ENCODE data around the gene ASPM. TPM values are rescaled to one million over a fixed set of nuclear protein-coding genes. Genes with fewer than 3 reads are reported as not detected.

The ASPM gene
- polyA plus RNA-seq, 2 of the 4 experiments (the other 2 are of a cell fraction), result 19.0 to 35.5 TPM

DNA sequence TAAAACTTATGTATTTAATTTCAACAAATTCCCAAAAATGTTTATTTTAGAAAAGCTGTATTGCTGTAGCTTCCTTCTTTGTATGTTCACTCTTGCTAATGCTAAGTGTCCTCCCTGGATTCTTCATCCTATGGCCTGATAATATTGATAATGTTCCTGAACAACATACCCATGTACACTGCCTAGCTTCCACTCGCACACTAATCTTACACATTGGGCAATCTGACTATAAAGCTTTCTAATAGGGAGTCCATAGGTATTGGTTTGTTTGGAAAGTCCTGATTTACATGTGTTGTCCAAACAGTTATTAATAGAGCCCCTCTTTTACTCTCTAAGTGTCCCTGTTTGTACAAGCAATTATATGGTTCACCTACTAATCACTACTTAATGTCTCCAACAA, 80.2 kb downstream of the ASPM start (continued):
- TF ChIP-seq ELK1 (IDR thresholded peaks at IDR 0.05; ENCODE audit: low read depth, low read length) (no peak), FOSB (CRISPR knock-in tag; IDR thresholded peaks at IDR 0.05) (no peak), ESRRA (IDR thresholded peaks at IDR 0.05; ENCODE audit: borderline replicate concordance, low read length) (no peak)

DNA sequence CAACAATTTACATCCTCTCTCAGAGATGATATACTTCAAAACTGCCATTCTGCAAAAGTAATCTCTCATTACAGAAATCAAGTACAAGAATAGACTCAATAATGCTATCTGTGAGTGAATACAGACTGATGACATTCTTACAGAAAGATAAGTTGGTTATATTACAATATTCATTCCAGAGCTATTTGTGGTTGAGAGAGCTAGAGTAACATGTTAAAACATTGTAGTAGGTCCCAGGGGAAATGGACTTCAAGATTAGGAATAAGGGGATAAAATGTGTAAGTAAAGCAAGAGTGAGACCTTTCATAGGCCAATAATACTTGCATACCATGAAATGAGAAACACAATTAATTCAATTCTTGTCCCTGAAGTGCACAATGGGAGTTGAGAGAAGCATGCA, 80.9 kb downstream of the ASPM start:
- no peak overlapping the region for H3K4me3 ChIP-seq

GRCh38 chr1:197063212-197063611, 83.3 kb downstream of the ASPM start:
- ChIA-PET CTCF (no interaction called here), POLR2A (no interaction called here)
- no peak for ATAC-seq
- Histone ChIP-seq H3K9me3 (no peaks in the 10 kb centered on the region; the same call in 2 of the 3 replicates), H3K4me1 (peaks cover 15% of the 10 kb centered on the region; the same call in 2 of the 3 replicates), H3K4me3 (no peak overlapping the region), H3K27ac (no peak overlapping the region), H3K4me2 (no peak overlapping the region)
- WGBS (ENCODE audit: missing lambda C conversion rate), result 61% methylated on average over 2 of the region's 2 CpGs
- DNase-seq (ENCODE audit: low read depth in 1 of 2, low spot score in 1 of 2), result no peak
- no peak for FAIRE-seq
- no peak for TF ChIP-seq SMC3 (IDR thresholded peaks at IDR 0.05)
- TF ChIP-seq HEYL (CRISPR knock-in tag; IDR thresholded peaks at IDR 0.05), result no peak
- TF ChIP-seq, protein P1, sequence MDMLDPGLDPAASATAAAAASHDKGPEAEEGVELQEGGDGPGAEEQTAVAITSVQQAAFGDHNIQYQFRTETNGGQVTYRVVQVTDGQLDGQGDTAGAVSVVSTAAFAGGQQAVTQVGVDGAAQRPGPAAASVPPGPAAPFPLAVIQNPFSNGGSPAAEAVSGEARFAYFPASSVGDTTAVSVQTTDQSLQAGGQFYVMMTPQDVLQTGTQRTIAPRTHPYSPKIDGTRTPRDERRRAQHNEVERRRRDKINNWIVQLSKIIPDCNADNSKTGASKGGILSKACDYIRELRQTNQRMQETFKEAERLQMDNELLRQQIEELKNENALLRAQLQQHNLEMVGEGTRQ (IDR thresholded peaks at IDR 0.05), result no peak
- TF ChIP-seq, protein P2, sequence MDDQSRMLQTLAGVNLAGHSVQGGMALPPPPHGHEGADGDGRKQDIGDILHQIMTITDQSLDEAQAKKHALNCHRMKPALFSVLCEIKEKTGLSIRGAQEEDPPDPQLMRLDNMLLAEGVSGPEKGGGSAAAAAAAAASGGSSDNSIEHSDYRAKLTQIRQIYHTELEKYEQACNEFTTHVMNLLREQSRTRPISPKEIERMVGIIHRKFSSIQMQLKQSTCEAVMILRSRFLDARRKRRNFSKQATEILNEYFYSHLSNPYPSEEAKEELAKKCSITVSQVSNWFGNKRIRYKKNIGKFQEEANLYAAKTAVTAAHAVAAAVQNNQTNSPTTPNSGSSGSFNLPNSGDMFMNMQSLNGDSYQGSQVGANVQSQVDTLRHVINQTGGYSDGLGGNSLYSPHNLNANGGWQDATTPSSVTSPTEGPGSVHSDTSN (IDR thresholded peaks at IDR 0.05), result no peak
- no peak for TF ChIP-seq CBX8 (IDR thresholded peaks at IDR 0.05)
- TF ChIP-seq BHLHE40 (IDR thresholded peaks at IDR 0.05; ENCODE audit: low read depth, low read length), result no peak
- TF ChIP-seq PHF8 (IDR thresholded peaks at IDR 0.05; ENCODE audit: borderline replicate concordance, low read depth), result no peak
- no peak for TF ChIP-seq FOSL2 (IDR thresholded peaks at IDR 0.05)
- TF ChIP-seq FOSL2 (CRISPR knock-in tag; IDR thresholded peaks at IDR 0.05), result no peak
- TF ChIP-seq RCOR1 (IDR thresholded peaks at IDR 0.05; ENCODE audit: low read depth, low read length), result no peak
- no peak for TF ChIP-seq FOSB (CRISPR knock-in tag; IDR thresholded peaks at IDR 0.05)
- TF ChIP-seq CHD2 (IDR thresholded peaks at IDR 0.05; ENCODE audit: low read length, partially characterized antibody), result no peak
- TF ChIP-seq RARB (CRISPR knock-in tag; IDR thresholded peaks at IDR 0.05), result no peak
- TF ChIP-seq POLR2AphosphoS2 (conservative IDR thresholded peaks at IDR 0.05; ENCODE audit: low read length), result no peak
- no peak for TF ChIP-seq TP53 (CRISPR knock-in tag; IDR thresholded peaks at IDR 0.05)
- TF ChIP-seq NFE2L2 (conservative IDR thresholded peaks at IDR 0.05; ENCODE audit: low read length), result no peak

More for the DNA sequence above, 80.9 kb downstream of the ASPM start:
- ChIA-PET POLR2A (no interaction called here), CTCF (no interaction called here)
- no peak for FAIRE-seq
- Histone ChIP-seq H3K27ac (no peak overlapping the region), H3K9me3 (no peaks in the 10 kb centered on the region; the same call in 2 of the 3 replicates), H3K4me2 (no peak overlapping the region), H3K4me1 (peaks cover 15% of the 10 kb centered on the region; the same call in 2 of the 3 replicates)
- DNase-seq (ENCODE audit: low read depth in 1 of 2, low spot score in 1 of 2), result no peak
- TF ChIP-seq RCOR1 (IDR thresholded peaks at IDR 0.05; ENCODE audit: low read depth, low read length) (no peak), PHF8 (IDR thresholded peaks at IDR 0.05; ENCODE audit: borderline replicate concordance, low read depth) (no peak), HES2 (IDR thresholded peaks at IDR 0.05) (no peak), JUNB (IDR thresholded peaks at IDR 0.05) (no peak), FOSB (CRISPR knock-in tag; IDR thresholded peaks at IDR 0.05) (no peak), NFE2L2 (conservative IDR thresholded peaks at IDR 0.05; ENCODE audit: low read length) (no peak)
- no peak for ATAC-seq

DNA sequence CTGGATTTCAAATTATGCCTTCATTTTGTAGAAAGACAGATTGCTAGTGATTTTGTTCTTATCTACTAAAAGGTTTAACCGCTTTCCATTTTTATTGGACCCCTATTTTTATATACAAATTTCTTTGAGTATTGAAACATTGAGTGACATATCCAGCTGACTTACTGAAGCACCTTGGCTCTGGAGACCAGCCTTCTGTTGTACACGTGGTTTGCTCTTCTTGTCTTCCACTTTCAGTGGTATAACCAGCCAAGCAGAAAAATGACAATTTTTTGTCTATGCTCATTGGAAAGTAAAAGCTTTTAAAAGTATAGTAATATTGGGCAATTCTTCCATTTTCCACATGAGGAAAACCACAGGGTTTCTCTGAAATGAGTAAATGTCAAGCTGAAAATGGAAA, 83.8 kb downstream of the ASPM start:
- ChIA-PET CTCF (no interaction called here), POLR2A (no interaction called here)
- FAIRE-seq, result no peak
- H3K9me3 ChIP-seq, result no peaks in the 10 kb centered on the region
- 67% methylated on average over 2 of the region's 2 CpGs for WGBS (ENCODE audit: missing lambda C conversion rate)
- H3K4me3 ChIP-seq, result no peak overlapping the region
- H3K4me1 ChIP-seq, result peaks cover 14% of the 10 kb centered on the region; the same call in 2 of the 3 replicates
- H3K4me2 ChIP-seq, result no peak overlapping the region
- DNase-seq (ENCODE audit: low read depth in 1 of 2, low spot score in 1 of 2), result no peak
- ATAC-seq, result no peak
- no peak overlapping the region for H3K27ac ChIP-seq
- TF ChIP-seq TFCP2L1 (CRISPR knock-in tag; IDR thresholded peaks at IDR 0.05) (no peak), EHMT2 (IDR thresholded peaks at IDR 0.05; ENCODE audit: low read depth) (no peak), KDM5A (IDR thresholded peaks at IDR 0.05) (no peak), MYC (IDR thresholded peaks at IDR 0.05; ENCODE audit: borderline replicate concordance, low read length) (no peak), HEYL (CRISPR knock-in tag; IDR thresholded peaks at IDR 0.05) (no peak), GATA3 (IDR thresholded peaks at IDR 0.05; ENCODE audit: borderline replicate concordance) (no peak), EP300 (IDR thresholded peaks at IDR 0.05) (no peak), POLR2A (IDR thresholded peaks at IDR 0.05; ENCODE audit: low read length) (no peak), CEBPB (IDR thresholded peaks at IDR 0.05) (no peak), PHF8 (IDR thresholded peaks at IDR 0.05; ENCODE audit: borderline replicate concordance, low read depth) (no peak), HOXB13 (CRISPR knock-in tag; IDR thresholded peaks at IDR 0.05; ENCODE audit: low read depth) (no peak), E2F6 (IDR thresholded peaks at IDR 0.05; ENCODE audit: borderline replicate concordance, low read depth) (no peak), JUNB (IDR thresholded peaks at IDR 0.05) (no peak), HES2 (IDR thresholded peaks at IDR 0.05) (no peak), FOSB (CRISPR knock-in tag; IDR thresholded peaks at IDR 0.05) (no peak), JUN (IDR thresholded peaks at IDR 0.05) (no peak)
